NCI-H2171 (cell line): ENCODE data around the gene STOML1.
"Not testable (repeated sequence)": the region's sequence is repeated elsewhere in the genome, so short reads cannot be mapped to it uniquely, and the experiment has no call there.

Source experiments
- DNase-seq: peaks from one replicate; lab custom pipeline; 2025; lab: John Stamatoyannopoulos, UW

Gene STOML1

DNA sequence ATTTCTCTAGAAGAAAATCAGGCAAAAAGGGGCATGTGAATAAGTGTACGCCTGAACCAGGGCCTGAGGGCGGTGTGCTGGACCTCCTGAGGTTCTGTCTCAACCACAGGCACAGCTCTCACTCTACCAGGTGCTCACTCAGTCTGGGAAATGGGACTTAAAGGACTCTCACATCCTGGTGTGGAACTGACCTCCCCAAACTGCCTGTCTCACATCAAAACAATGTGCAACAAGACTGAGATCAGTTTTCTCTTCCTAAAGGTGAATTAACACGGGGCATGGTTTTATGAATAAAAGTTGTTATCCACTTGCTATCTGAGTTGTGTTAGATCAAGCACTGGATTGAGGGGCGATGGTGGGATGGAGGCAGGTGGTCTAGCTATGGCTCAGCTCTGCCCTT, 4.8 kb downstream of the STOML1 start:
- DNase-seq: no peak

DNA sequence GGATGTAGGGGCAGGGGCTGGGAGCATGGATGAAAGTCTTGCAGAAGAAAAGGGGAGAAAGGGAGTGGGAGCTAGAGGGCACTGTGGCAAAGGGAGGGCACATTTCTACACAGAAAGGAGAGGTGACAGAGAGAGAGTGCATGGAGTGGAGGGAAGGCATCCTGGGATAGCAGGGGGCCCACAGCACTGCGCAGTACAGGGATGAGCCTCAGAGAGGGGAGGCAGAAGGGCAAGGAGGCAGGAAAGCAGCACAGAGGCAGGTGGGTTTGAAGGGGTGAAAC, 5.4 kb downstream of the STOML1 start:
- DNase-seq: no peak

DNA sequence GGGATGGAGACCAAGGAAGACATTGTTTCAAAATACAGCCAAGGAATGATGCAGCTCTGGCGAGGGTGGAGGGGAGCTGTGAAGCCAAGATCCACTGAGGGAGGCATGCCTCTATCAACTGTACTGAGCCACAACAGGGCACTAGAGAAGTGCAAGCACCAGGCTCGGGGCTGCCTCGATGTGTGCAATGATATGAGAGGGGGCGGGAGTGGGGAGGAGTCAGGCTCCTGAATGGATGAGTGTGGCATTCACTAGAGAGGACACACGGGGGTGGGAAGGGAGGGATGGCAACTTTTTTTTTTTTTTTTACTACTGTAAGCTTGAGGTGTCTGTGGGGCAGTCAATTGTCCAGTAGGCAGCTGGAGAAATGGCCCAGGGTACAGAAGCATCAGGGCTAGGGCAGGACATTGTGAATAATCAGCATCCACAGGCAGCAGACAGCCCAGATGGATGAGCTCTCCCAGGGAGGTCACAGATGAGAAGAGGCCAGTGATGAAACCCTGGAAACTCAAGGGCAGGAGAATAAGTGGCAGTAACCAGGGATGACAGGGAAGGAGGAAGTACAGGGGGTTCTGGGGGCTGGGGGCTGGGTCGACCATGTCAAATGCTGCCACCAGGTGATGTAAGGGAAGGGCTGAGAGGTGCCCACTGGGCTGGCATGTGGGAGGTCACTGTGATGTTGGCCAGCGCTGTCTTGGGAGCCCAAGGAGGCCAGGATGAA, 5.9 kb downstream of the STOML1 start:
- DNase-seq: no peak

DNA sequence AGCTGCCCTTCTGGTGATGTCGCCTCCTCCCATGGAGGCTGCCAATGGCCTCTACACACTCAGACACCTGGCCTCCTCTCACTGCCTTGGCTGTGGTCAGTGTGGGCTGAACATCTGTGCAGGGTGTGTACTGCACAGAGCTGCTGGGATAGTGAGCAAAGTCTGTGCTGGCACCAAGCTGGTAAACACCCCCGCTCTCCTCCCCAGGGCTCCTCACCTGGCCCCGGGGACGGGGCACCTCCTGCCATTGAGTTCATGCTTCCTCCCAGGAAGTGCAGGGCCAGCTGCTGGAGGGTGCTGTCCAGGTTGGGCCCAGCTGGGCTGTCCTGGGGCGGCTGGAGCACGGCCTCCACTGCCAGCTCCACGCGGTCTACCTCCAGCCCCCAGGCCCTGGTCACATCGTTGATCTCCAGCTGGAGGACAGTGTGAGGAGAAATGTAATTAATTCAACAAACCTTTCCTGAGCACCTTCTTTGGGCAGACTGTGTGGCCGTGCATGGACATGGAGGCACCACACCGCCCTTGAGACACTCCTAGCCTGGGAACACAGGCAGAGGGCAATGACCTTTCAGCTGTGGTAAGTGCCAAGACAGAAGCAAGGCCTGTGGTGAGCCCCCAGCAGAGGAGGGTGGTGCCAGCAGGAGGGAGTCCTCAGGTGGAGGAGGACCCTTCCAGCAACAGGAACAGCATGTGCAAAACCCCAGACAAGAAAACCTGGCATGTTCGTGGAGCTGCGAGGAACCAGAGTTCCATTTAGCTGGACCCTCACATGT, 6.8 kb downstream of the STOML1 start:
- no peak for DNase-seq

DNA sequence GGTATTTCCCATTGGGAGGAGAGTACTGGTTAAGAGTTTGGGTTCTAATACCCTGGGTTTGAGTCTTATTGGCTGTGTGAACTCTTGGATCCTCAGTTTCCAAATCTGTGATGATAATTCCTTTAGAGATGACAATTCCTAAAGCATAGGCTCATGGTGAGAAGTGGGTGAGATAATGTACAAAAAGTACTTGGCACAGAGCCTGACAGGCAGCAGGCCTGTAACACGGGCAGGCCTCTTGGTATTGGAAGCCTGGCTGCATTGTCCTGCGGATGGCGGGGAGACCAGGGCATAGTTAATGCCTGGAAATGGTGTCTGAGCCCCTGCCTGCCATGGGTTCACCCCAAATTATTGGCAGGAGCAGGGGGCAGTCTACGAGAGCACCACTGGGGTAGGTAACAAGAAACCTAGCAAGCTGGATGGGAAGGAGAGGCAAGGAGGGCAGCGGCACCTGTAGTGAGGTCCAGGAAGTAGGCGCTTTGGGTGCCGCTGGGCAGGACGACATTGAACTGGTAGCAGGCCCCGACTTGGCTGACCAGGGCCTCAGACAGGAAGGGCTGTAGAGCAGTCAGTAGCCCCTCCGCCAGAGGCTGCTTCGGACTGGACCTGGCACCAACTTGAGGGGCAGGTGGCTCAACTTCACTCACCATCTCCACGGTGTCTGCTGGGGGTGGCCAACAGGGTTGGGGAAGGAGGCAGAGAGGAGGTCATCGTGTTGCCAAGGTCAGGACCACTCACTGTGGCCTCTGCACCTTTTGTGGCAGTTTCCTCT, 7.7 kb downstream of the STOML1 start:
- no peak for DNase-seq

DNA sequence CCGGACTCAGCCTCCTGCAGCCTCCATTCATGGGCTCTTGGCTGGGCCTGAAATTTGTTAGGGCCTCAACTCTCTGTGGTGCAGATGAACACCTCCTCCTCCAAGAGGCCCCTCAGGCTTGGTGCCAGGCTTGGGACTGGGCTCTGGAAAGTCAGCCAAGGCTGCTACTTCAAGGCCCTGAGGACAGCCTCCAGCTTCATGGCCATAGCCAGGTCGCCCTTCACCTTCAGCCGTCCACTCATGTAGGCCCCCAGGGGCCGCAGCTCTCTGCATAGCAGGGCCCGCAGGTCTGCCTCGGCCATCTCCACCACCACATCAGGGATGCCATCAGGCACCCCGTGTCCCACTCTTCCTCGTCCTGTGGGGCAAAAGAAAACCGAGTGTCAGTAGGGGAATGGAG, 8.3 kb downstream of the STOML1 start:
- no peak for DNase-seq

DNA sequence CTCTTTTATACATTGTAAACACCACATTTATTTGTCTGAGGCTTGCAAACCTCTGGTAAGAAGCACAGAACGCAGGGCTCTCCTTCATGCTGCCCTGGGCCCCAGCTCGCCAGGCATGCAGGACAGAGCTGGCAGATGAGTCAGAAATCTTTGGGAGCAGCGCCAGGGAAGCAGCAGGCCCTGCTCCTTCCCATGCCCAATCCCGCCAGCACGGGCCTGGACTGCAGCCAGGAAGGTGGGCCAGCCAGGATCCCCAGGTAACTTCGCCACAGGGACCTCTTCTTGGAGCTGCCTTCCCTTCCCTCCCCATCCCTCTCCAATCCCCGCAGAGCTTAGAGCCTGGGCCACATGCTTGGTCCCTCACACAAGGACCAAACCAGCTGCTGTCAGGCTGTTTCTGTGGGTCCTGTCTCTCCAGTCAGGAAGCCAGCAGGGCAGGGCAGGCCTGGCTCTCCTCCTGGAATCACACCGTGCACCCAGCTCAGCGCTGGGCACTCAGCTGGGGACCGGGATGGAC, 8.8 kb downstream of the STOML1 start:
- DNase-seq: peak; percentile 85

DNA sequence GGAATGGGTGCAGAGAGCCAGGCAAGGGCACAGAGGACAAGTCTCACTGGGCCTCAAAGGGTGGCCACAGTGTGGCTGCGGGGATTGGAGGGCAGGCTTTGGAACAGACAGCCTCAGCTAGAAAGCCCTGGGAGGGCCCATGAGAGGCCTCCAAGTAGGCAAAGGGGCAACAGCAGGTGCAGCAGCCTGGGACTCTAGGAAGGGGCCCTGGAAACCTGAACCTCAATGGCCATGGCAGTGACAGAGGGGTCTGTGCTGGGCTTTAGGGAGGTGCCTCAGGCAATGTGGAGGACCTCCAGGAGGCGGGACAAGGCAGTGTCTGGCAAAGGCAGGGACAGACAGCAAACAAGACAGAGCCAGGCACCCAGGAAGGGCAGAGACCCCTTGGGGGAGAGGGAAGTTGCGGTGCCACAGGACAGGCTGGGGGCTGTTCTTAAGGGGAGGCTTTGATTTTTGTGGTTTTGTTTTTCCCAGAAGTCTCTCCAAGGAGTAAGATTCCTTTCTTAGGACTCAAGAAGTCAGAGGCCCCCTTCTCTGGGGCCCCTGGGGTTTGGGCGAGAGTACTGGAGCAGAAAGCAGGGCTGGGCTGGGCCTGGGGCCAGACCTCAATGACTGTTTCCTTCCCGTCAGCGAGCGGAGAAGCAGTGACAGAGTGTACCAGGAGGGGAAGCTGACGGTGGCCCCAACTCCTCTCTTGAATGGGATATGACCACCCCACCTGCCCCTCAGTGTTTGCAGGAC, 9.7 kb downstream of the STOML1 start:
- DNase-seq: peak; percentile 45

DNA sequence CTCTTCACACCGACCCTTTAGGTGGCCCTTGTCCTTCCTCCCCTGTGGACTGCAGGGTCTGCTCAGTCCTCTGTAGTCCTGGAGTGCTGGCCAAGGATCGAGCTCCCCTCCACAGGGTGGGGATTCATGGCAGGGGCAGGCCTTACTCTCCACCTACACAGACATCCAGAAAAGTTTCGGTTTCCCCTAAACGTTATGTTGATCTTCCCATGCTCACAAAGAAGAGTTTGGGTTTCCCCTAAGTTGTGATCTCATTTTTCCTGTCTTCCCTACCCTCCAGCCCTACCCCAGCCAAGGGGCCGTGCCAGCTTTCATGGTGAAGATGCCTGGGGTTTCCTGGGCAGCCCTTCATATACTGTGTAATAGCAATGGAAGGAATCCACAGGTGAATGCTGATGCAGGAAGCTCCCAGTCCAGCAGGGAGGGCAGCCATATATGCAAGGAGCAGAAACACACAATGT, 10.3 kb downstream of the STOML1 start:
- DNase-seq: no peak

DNA sequence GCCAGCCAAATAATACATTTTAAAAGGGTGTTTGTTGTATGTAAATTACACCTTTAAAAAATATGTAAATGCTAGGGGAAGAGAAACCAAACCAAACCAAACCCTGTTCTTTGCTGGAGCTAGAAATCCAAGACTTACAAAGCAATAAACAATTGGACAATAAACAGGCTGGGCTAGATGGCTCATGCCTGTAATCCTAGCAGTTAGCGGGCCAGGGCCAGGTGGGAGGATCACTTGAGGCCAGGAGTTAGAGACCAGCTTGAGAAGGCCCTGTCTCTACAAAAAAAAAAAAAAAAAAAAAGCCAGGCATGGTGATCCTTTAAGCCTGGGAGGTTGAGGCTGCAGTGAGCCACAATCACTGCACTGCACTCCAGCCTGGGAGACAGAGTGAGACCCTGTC, 12.5 kb downstream of the STOML1 start:
- no peak for DNase-seq

DNA sequence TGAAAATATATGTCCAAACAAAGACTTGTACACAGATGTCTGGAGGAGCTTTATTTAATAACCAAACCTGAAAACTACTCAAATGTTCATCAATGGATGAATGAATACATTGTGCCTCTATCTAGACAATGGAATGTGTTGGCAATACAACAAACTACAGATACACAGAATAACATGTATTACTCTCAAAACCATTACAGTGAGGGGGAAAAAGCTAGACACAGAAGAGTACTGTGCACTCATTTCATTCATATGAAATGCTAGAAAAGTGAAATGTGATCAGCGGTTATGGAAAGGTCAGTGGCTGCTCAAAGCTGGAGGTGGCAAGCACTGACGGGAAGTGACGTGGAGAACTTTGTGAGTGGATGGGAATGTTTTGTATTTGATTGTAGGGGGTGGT, 13.2 kb downstream of the STOML1 start:
- no peak for DNase-seq

DNA sequence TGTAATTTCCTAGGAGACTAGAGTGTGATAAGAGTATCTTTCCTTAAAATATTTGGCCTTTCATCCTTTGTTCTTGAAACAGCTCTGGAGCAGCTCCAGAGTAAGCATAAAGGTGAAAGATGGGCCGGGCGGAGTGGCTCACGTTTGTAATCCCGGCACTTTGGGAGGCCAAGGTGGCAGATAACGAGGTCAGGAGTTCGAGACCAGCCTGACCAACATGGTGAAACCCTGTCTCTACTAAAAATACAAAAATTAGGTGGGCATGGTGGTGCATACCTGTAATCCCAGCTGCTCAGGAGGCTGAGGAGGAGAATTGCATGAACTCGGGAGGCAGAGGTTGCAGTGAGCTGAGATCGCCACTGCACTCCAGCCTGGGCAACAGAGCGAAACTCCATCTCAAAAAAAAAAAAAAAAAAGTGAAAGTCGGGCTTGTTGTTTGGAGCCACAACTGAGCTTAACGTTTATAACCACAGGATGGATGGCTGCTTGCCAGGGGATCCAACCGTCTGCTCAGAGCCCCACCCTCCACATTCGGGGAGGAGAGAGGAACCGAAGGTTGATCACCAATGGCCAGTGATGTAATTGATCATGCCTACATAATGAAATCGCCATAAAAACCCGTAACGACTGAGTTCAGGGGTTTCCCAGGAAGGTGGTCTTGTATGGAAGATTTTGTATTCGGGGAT, 16.5 kb downstream of the STOML1 start:
- DNase-seq: peak; percentile 49

DNA sequence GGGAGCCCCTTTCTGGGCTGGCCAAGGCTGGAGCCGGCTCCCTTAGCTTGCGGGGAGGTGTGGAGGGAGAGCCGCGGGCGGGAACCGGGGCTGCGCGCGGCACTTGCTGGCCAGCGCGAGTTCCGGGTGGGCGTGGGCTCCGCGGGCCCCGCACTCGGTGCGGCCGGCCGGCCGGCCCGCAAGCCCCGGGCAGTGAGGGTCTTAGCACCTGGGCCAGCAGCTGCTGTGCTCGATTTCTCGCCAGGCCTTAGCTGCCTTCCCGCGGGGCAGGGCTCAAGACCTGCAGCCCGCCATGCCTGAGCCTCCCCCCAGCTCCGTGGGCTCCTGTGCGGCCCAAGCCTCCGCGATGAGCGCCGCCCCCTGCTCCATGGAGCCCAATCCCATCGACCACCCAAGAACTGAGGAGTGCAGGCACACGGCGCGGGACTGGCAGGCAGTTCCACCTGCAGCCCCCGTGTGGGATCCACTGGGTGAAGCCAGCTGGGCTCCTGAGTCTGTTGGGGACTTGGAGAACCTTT, 18.4 kb downstream of the STOML1 start:
- DNase-seq: not testable (repeated sequence)

DNA sequence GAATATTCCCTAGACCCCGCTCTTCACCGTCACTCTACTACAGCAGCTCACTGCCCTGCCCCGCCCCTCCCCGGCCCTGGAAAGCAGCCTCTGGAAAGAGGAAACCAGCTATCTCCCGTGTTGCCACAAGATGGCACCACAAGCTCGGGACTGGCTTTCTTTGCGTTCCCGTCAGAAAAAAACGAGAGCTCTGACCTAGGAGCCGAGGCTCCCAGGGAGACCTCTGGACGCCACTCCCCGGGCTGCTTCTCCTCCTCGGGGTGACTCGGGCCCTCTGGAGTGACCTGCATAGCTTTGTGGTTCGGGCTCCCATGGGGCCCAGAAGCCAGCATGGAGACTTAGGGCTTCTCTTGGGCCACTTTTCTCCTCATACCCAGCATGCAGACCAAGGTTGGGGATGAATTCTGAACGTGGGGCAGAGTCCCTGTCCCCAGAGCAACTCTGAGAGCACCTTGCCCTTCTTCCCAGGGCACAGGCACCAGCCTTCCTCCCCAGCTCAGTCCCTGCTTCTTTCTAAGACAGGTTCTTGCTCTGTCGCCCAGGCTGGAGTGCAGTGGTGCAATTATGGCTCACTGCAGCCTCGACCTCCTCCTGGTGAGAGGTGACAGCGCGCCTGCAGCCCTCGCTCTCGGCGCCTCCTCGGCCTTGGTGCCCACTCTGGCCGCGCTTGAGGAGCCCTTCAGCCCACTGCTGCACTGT, 19.0 kb downstream of the STOML1 start:
- DNase-seq: peak; percentile 88

DNA sequence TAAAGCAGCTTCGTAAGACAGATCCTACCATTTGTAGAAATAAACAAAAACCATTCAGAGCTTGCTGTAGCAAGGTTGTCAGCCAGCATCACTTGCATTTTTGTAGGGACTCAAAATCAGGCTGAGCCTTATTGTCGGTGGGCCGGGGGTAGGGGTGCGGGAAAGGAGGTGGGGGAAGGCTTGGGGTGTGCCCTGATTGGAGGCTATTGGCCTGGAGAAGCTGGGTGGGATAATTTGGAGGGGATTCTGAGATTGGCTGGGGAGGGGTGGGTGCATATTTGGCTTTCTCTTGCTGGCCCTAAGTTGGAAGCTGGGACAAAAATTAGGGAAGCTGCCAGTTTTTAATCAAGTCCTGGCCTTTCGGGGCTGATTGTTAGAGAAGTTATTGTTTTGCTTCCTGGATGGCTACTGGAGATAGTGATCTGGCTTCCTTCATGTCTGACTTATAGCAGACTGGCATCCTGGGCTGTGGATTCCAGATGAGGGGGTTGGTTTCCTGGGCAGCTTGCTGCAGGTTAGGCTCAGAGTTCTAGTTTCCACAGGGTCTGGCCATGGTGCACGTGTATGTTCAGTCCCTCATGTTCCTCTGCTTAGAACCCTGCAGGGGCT, 22.8 kb downstream of the STOML1 start:
- DNase-seq: no peak

DNA sequence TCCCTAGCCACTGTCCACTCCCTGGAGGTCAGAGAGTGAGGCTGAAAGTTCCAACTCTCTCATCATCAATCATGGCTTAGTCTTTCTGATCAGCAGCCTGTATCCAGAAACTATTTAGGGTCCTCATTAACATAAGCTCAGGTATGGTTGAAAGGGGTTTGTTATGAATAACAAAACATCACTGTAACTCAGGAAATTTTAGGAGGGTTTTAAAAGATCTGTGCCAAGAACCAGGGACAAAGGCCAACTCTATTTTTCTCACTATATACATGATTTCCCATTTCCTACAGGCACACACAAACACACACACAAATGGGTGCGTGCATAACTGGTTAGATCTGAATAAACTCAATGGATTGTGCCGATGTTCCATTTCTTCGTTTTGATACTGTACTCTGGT, 23.6 kb downstream of the STOML1 start:
- DNase-seq: no peak

DNA sequence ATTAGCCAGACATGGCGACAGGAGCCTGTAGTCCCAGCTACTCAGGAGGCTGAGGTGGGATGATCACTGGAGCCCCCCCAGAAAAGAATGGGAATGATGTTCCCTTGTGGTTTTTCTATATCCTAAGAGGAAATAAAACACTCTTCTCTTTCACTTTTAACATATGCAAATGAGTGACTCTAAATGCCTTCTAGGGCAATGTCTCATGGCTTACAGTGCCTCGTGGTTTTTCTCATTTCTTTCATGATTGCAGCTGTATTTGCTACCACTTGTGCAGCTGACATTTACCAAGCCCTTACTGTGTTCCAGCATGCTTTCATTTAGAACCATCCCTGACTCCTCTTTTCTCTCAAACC, 26.4 kb downstream of the STOML1 start:
- DNase-seq: no peak

DNA sequence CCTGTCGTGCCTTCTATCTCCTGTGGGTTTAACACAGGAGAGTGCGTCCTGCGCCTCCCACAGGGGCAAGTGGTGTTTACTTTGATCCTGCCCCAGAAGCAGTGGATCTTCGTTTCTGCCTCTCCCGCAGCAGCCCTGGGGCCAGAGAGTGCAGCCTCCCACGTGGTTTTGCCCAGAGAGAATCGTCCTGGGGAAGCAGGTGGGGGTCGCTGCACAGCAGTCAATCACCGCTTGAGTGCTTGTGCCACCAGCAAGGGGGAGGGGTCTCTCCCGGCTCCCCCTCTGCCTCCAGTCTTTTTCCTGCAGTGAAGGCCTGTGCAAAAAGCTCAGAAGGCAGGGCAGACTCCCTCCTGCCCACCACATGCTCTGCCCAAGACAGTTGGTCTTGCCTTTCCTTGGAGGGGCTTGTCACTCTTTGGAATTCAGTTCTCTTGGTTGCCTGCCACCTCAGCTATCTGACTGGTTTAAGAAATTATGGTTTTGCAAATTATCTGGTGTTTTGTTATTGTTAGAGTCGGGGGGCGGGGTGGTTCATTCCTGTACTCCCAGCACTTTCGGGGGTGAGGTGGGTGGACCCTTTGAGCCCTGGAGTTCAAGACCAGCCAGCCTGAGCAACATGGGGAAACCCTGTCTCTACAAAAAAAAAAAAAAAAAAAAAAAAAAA, 26.9 kb downstream of the STOML1 start:
- no peak for DNase-seq

DNA sequence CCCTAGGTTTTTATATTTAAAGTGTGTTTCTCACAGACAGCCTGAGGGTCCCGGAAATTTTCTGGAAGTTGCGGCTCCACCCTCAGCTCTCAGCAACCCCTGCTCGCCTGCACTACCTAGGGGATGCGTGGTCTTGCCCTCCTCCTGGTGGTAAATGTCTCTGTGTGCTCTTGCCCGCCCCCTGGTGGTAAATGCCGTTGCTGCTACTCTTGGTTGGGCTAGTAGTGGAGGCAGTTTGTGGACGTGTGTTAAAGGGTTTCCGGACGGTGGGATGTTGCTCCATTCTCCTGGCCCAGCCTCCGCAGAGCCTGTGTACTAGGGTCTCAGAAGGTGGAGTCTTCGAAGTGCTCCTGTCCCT, 27.4 kb downstream of the STOML1 start:
- peak; percentile 49 for DNase-seq

DNA sequence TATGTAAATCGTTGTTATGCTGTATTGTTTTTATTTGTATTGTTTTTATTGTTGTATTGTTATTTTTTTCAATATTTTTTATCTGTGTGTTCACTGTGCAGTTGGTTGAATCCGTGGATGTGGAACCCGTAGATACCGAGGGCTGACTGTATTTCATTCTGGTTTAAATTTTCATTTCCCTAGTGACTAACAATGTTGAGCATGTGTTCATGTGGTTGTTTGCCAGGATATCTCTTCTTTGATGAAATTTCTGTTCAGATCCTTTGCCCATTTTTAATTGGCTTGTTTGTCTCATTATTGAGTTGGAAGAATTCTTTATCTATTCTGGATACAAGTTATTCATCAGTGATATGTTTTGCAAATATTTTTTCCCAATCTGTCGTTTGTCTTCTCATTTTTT, 29.7 kb downstream of the STOML1 start:
- DNase-seq: no peak
